CD4-positive, CD25-positive, alpha-beta regulatory T cell (primary cell): Measurements from ENCODE around the gene ACAT2. TPM values are rescaled to one million over a fixed set of nuclear protein-coding genes. Genes with fewer than 3 reads are reported as not detected.
"Not testable (repeated sequence)": the region's sequence is repeated elsewhere in the genome, so short reads cannot be mapped to it uniquely, and the experiment has no call there.

Experiments used
- ATAC-seq, 2 donors: fragments of 150-1000 bp; cut with Tn5 transposase; one replicate each; pipeline ENCODE4 v1.10.0; 2021; ENCODE audit warnings: low read depth in 2 of 2, moderate number of reproducible peaks in 2 of 2, moderate library complexity in 1 of 2
- DNase-seq, 3 donors: peaks; one replicate each; pipeline versions ENCODE4 v3.0.0 to v3.0.0-alpha.2; 2012 to 2022; ENCODE audit warnings: mixed read lengths in 1 of 3
- H3K27ac ChIP-seq: one replicate; pipeline ENCODE4 v1.7.0; 2013; ENCODE audit warnings: mild to moderate bottlenecking, low read length; ENCODE audit not compliant: insufficient read depth, poor library complexity, severe bottlenecking
- H3K27me3 ChIP-seq: one replicate; pipeline ENCODE4 v1.7.0; 2013; ENCODE audit warnings: low read length; ENCODE audit not compliant: control insufficient read depth, insufficient read depth
- H3K36me3 ChIP-seq: one replicate; pipeline ENCODE4 v1.7.0; 2013; ENCODE audit warnings: mild to moderate bottlenecking, low read length, moderate library complexity; ENCODE audit not compliant: control insufficient read depth, insufficient read depth
- H3K4me1 ChIP-seq: 2 replicates; pipeline ENCODE4 v1.7.0; 2013; ENCODE audit warnings: mild to moderate bottlenecking, low read length; ENCODE audit not compliant: insufficient read depth, control insufficient read depth, poor library complexity, severe bottlenecking
- H3K4me3 ChIP-seq: one replicate; pipeline ENCODE4 v1.7.0; 2013; ENCODE audit warnings: low read depth, mild to moderate bottlenecking, low read length, moderate library complexity
- H3K9me3 ChIP-seq, 2 experiments: 1 replicate in 1 of 2; 2 replicates in 1 of 2; pipeline ENCODE4 v1.7.0; 2013; ENCODE audit warnings: low read length in 2 of 2, mild to moderate bottlenecking in 1 of 2, moderate library complexity in 1 of 2; ENCODE audit not compliant: control insufficient read depth in 2 of 2
- H3K27ac Mint-ChIP-seq, 3 donors: one replicate each; pipeline ENCODE4 v1.8.0; 2020 to 2022; ENCODE audit warnings: mild to moderate bottlenecking in 3 of 3, mixed read lengths in 3 of 3, moderate library complexity in 2 of 3
- H3K27me3 Mint-ChIP-seq: one replicate; pipeline ENCODE4 v1.8.0; 2022; ENCODE audit warnings: mild to moderate bottlenecking, mixed read lengths
- H3K36me3 Mint-ChIP-seq: one replicate; pipeline ENCODE4 v1.8.0; 2020; ENCODE audit warnings: mixed read lengths
- H3K4me1 Mint-ChIP-seq, 4 donors: one replicate each; pipeline ENCODE4 v1.8.0; 2020 to 2022; ENCODE audit warnings: mixed read lengths in 4 of 4, mild to moderate bottlenecking in 1 of 4
- H3K4me3 Mint-ChIP-seq, 4 donors: one replicate each; pipeline ENCODE4 v1.8.0; 2020 to 2022; ENCODE audit warnings: mild to moderate bottlenecking in 4 of 4, mixed read lengths in 4 of 4, moderate library complexity in 3 of 4
- H3K9me3 Mint-ChIP-seq, 7 donors: one replicate each; pipeline ENCODE4 v1.8.0; 2020 to 2022; ENCODE audit warnings: mixed read lengths in 7 of 7, mild to moderate bottlenecking in 3 of 7, moderate library complexity in 2 of 7
- polyA plus RNA-seq, 4 donors: library from polyadenylated mRNA; unstranded; fragments of 300-500 nt; fragmentation: Illumina TruSeq; gene quantifications; one replicate each; pipeline ENCODE4 v1.2.3, GENCODE V29; 2021
- total RNA-seq: library from RNA; stranded (reverse); gene quantifications from one replicate; pipeline ENCODE4 v1.2.3, GENCODE V29; 2022

Gene ACAT2
- total and polyA plus RNA-seq, 5 donors from 2014 or later = 29.6 to 66.0 (median 46.1) TPM

- no peak overlapping the region for H3K4me3 ChIP-seq
- ATAC-seq = no peak
- H3K4me3 Mint-ChIP-seq = peak overlapping the region in 1 of 4 donors; percentile 43
- H3K27ac ChIP-seq = no peak overlapping the region
- no peak overlapping the region for H3K27ac Mint-ChIP-seq
- peaks cover 11 to 18% (median 17%) of the 10 kb centered on the region in 4 donors for H3K4me1 Mint-ChIP-seq
- H3K36me3 Mint-ChIP-seq = peaks cover 13% of the 10 kb centered on the region
- H3K27me3 Mint-ChIP-seq = no peaks in the 10 kb centered on the region
- no peaks in the 10 kb centered on the region for H3K4me1 ChIP-seq
- no peaks in the 10 kb centered on the region for H3K9me3 ChIP-seq
- H3K36me3 ChIP-seq = no peaks in the 10 kb centered on the region
- no peak for DNase-seq
- H3K27me3 ChIP-seq = no peaks in the 10 kb centered on the region
- peaks cover 0 to 9% (median 0%) of the 10 kb centered on the region in 7 donors for H3K9me3 Mint-ChIP-seq
Observed at GRCh38 chr6:159718634-159719033, 43.2 kb upstream of the ACAT2 start.

- no peak overlapping the region for H3K27ac Mint-ChIP-seq
- no peak for ATAC-seq
- H3K4me3 Mint-ChIP-seq = no peak overlapping the region
- Histone ChIP-seq H3K9me3 (no peaks in the 10 kb centered on the region), H3K4me3 (no peak overlapping the region), H3K27ac (no peak overlapping the region), H3K4me1 (no peaks in the 10 kb centered on the region), H3K27me3 (no peaks in the 10 kb centered on the region), H3K36me3 (no peaks in the 10 kb centered on the region)
- DNase-seq = no peak
- peaks cover 0 to 9% (median 0%) of the 10 kb centered on the region in 7 donors for H3K9me3 Mint-ChIP-seq
- H3K27me3 Mint-ChIP-seq = no peaks in the 10 kb centered on the region
- H3K36me3 Mint-ChIP-seq = peaks cover 15% of the 10 kb centered on the region
- peaks cover 15 to 21% (median 20%) of the 10 kb centered on the region in 4 donors for H3K4me1 Mint-ChIP-seq
Observed at GRCh38 chr6:159719287-159719686, 42.6 kb upstream of the ACAT2 start.

- Mint-ChIP-seq H3K27ac (no peak overlapping the region), H3K9me3 (peaks cover 0 to 9% (median 0%) of the 10 kb centered on the region in 7 donors), H3K36me3 (peaks cover 16% of the 10 kb centered on the region), H3K4me3 (peak overlapping the region in 1 of 4 donors; percentile 40), H3K4me1 (peaks cover 15 to 27% (median 19%) of the 10 kb centered on the region in 4 donors), H3K27me3 (no peaks in the 10 kb centered on the region)
- Histone ChIP-seq H3K4me1 (peaks cover 7% of the 10 kb centered on the region), H3K27me3 (no peaks in the 10 kb centered on the region), H3K27ac (no peak overlapping the region), H3K36me3 (no peaks in the 10 kb centered on the region), H3K9me3 (no peaks in the 10 kb centered on the region), H3K4me3 (no peak overlapping the region)
- ATAC-seq (peak; percentile 77 to 79), DNase-seq (peak; percentile 42 to 81 (median 76))
Observed at GRCh38 chr6:159720708-159721107, 41.1 kb upstream of the ACAT2 start.

- not testable (repeated sequence) for H3K27ac ChIP-seq, DNase-seq, H3K36me3 ChIP-seq, ATAC-seq, H3K9me3 ChIP-seq, H3K27ac Mint-ChIP-seq, H3K4me3 ChIP-seq, H3K27me3 ChIP-seq, H3K4me3 Mint-ChIP-seq, H3K27me3 Mint-ChIP-seq, H3K9me3 Mint-ChIP-seq
- H3K4me1 Mint-ChIP-seq = peaks cover 22 to 38% (median 29%) of the 10 kb centered on the region in 4 donors
- peaks cover 17% of the 10 kb centered on the region for H3K4me1 ChIP-seq
- peaks cover 16% of the 10 kb centered on the region for H3K36me3 Mint-ChIP-seq
Observed at GRCh38 chr6:159721981-159722380, 39.9 kb upstream of the ACAT2 start.

- peaks cover 16% of the 10 kb centered on the region for H3K36me3 Mint-ChIP-seq
- H3K27me3 Mint-ChIP-seq = peaks cover 9% of the 10 kb centered on the region
- peak overlapping the region in 2 of 4 donors; percentile 47 to 89 for H3K4me3 Mint-ChIP-seq
- no peak for DNase-seq
- Histone ChIP-seq H3K36me3 (no peaks in the 10 kb centered on the region), H3K9me3 (no peaks in the 10 kb centered on the region), H3K4me1 (peaks cover 17% of the 10 kb centered on the region), H3K4me3 (no peak overlapping the region), H3K27me3 (no peaks in the 10 kb centered on the region), H3K27ac (no peak overlapping the region)
- peak overlapping the region in 1 of 3 donors; percentile 33 for H3K27ac Mint-ChIP-seq
- no peak for ATAC-seq
- H3K9me3 Mint-ChIP-seq = peaks cover 0 to 9% (median 0%) of the 10 kb centered on the region in 7 donors
- peaks cover 21 to 38% (median 30%) of the 10 kb centered on the region in 4 donors for H3K4me1 Mint-ChIP-seq
Observed at GRCh38 chr6:159722655-159723054, 39.2 kb upstream of the ACAT2 start.

GRCh38 chr6:159723259-159723658 lies 38.6 kb upstream of the ACAT2 start:
- DNase-seq = no peak
- no peak overlapping the region for H3K4me3 ChIP-seq
- no peak for ATAC-seq
- Mint-ChIP-seq H3K4me1 (peaks cover 20 to 39% (median 34%) of the 10 kb centered on the region in 4 donors), H3K27me3 (peaks cover 9% of the 10 kb centered on the region), H3K36me3 (peaks cover 16% of the 10 kb centered on the region), H3K27ac (peak overlapping the region in 2 of 3 donors; percentile 24 to 60), H3K4me3 (peak overlapping the region in 1 of 4 donors; percentile 89), H3K9me3 (peaks cover 0 to 9% (median 0%) of the 10 kb centered on the region in 7 donors)
- H3K27me3 ChIP-seq = no peaks in the 10 kb centered on the region
- H3K4me1 ChIP-seq = peaks cover 17% of the 10 kb centered on the region
- H3K27ac ChIP-seq = no peak overlapping the region
- no peaks in the 10 kb centered on the region for H3K36me3 ChIP-seq
- no peaks in the 10 kb centered on the region for H3K9me3 ChIP-seq

GRCh38 chr6:159724778-159725177 lies 37.1 kb upstream of the ACAT2 start:
- no peak overlapping the region for H3K4me3 ChIP-seq
- Mint-ChIP-seq H3K9me3 (peaks cover 0 to 9% (median 0%) of the 10 kb centered on the region in 7 donors), H3K36me3 (peaks cover 16% of the 10 kb centered on the region), H3K27me3 (peaks cover 9% of the 10 kb centered on the region), H3K4me1 (peaks cover 26 to 54% (median 44%) of the 10 kb centered on the region in 4 donors), H3K4me3 (peak overlapping the region in 3 of 4 donors; percentile 70 to 82 (median 78)), H3K27ac (peak overlapping the region in 2 of 3 donors; percentile 25 to 100)
- H3K4me1 ChIP-seq = peaks cover 31% of the 10 kb centered on the region
- no peaks in the 10 kb centered on the region for H3K36me3 ChIP-seq
- no peak for ATAC-seq
- H3K27ac ChIP-seq = peak overlapping the region; percentile 98
- no peak for DNase-seq
- no peaks in the 10 kb centered on the region for H3K27me3 ChIP-seq
- no peaks in the 10 kb centered on the region for H3K9me3 ChIP-seq

- H3K9me3 ChIP-seq, ATAC-seq, H3K27me3 ChIP-seq, H3K4me3 ChIP-seq, H3K27me3 Mint-ChIP-seq, DNase-seq, H3K36me3 ChIP-seq, H3K9me3 Mint-ChIP-seq: not testable (repeated sequence)
- Mint-ChIP-seq H3K27ac (peak overlapping the region in 2 of 3 donors; percentile 25 to 100), H3K36me3 (peaks cover 16% of the 10 kb centered on the region), H3K4me3 (peak overlapping the region in 3 of 4 donors; percentile 44 to 82 (median 52)), H3K4me1 (peaks cover 28 to 58% (median 45%) of the 10 kb centered on the region in 4 donors)
- H3K4me1 ChIP-seq = peaks cover 36% of the 10 kb centered on the region
- H3K27ac ChIP-seq = peak overlapping the region; percentile 98
Observed at GRCh38 chr6:159725208-159725607, 36.6 kb upstream of the ACAT2 start.
